Right lobe of liver (tissue), 4 donors: ENCODE measurements around the gene CSF2.

Experiments
- CTCF ChIP-seq, 4 donors: fragments of 200-600 bp in 3 of 4; fragments of 450-650 bp in 1 of 4; IDR thresholded peaks; one replicate each; pipeline versions ENCODE4 v1.5.1 to v1.8.0; 2016 to 2022; ENCODE audit warnings: antibody characterized with exemption in 4 of 4, mild to moderate bottlenecking in 2 of 4
- POLR2A ChIP-seq: fragments of 450-650 bp; IDR thresholded peaks from one replicate; pipeline ENCODE4 v1.6.1; 2017; ENCODE audit warnings: antibody characterized with exemption, mild to moderate bottlenecking
- donor health status: DM: no; HTN: no; CAD: no.
- donor health status: DM: no; HTN: no; CAD: no.
- donor health status: DM: no; HTN: yes; CAD: no.

DNA sequence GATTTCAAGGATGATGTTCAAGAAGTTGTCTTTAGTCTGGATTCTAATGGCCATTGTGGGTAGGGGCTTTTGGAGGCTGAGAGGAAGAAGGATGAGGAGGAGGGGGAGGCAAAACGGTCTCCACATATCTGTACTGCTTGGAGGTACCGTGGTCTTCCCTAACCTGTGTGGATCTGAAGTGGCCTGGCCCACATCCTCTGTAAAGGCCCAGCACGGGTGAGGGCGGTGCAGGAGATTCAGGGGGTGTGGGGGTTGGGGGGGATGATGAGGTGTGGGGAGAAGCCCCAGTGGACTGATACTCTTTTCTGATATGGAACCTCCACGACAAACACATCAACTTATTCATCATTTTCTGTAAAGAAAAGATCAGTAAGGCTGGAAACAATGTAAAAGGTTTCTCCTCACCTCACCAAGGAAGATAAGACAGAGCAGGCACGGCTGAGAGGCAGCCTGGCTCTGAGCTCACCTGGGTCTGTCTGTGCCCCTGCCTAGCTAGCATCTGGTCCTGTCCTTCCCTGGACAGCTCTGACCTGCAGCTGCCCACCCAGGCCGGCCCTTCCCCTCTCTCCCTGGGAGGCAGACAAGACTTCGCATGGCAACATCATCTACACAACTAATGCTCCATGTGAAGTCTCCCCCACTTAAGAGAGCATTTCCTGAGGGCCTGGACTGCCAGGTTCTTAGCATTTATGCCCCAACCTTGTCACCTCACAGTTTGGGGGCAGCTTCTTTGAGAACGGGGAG, 18.7 kb upstream of the CSF2 start:
- no peak for TF ChIP-seq CTCF (IDR thresholded peaks at IDR 0.05)
- TF ChIP-seq POLR2A, result no peak
